ENCODE data around the gene KMT2C.
"Not testable (repeated sequence)": the region's sequence is repeated elsewhere in the genome, so short reads cannot be mapped to it uniquely, and the experiment has no call there.

KMT2C gene

DNA sequence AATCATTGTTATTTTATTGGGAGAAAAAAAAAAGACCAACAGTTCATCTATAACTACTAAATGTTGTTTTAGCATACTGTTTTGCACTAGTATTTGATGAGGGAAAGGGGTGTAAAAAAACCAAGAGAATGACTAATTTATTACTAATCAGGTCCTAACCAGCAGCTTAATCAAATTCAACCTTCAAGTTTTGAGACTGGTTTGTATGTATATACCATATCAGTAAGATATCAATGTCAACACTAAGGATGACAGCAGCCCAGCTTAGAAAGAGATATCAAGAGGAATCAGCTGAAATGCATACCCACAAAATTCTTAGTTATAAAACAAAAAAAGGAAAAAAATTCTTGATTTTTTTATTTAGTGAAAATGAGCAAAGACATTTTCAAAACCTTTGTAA, 122.6 kb downstream of the KMT2C start:
- no peak for DNase-seq (ENCODE audit: low read depth in 3 of 3)

DNA sequence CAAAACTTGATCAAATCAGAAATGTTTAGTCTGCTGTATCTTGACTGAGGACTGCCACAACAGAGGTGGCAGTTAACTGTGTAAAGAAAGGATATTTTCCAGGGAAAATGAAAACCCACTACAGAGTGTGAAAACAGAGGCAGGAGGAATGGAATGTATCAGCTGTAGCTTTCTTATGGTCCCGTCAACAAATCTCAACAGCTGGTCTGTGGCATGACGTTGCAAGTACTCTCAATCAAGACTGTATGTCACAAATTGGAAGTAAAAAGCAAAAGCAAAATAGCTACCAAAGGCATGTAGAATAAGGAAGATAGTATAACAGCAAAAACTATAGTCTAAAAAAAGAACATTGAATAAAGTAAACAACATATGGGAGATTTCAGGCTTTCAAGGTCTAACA, 123.5 kb downstream of the KMT2C start:
- no peak for DNase-seq (ENCODE audit: low read depth in 3 of 3)

DNA sequence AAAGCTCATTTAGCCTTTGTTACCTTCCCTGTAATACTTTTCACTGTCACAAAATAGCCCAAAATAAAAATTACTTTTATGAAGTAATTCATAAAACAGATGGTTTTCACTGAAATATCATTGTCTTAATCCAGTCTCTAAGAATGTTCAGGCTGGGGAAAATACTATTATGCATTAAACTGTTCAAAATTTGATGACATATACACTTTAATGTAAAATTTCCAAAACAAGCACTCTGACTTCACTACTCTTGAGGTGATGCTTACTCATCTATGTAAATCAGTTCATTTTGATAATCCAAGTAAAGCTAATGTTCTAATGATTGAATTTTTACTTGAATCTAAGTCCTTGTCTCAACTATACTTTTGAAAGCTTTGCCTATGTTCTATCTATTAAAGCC, 127.9 kb downstream of the KMT2C start:
- DNase-seq (ENCODE audit: low read depth in 3 of 3): no peak

DNA sequence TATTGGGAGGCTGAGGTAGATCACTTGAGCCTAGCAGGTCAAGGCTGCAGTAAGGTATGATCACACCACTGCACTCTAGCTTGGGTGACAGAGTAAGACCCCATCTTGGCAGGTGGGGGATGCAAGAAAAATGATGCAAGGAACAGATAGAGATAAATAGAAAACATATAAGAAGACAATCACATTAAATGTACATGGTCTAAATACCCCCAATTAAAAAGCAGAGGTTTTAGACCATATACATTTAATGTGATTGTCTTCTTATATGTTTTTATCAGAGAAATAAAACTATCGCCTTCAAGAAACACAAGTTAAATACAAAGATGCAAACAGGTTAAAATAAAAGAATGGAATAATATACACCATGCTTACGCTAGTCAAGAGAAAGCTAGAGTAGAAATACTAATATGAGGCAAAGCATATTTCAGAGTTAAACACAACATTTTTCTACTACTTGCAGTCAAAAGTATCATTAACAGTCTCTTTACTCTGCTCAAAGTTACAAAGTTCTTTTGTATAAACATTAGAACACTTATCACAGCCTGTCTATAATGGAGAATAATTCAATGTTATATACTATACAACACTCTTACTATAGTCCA, 136.2 kb downstream of the KMT2C start:
- DNase-seq (ENCODE audit: low read depth in 3 of 3): not testable (repeated sequence)

DNA sequence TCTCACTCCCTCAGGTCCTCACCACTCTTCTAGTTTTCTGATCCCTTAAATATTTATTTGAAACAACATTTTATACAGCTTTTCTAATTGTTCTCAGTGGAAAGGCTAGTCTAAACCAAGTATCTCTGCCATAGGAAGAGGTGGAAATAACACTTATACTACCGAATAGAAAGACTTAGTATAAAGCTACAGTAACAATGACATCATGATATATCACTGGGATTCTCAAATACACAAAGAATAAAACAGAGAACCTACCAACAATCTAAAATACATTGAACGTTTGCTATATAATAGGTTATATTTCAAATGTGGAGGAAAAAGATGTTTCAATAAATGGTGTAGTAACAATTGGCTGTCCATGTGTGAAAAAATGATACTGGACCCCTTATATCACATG, 142.9 kb downstream of the KMT2C start:
- DNase-seq (ENCODE audit: low read depth in 3 of 3): no peak

DNA sequence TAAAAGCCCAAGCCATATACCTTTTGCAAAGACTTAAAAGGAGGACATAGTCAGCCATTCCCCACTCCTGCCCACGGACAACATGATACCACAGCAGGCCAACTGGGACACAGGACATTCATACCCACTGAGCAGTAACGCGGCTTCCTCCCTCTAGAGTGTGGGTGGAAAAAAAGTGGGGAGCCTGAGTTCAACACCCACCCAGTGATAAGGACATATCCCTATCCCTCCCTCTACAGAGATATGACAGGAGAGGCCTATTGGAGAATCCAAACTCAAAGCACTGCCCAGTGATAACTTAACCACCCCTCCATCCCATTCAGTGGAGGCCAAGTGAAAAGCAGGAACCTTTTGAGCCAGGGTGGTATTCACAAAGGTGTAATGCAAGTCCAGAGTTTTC, 148.8 kb downstream of the KMT2C start:
- DNase-seq (ENCODE audit: low read depth in 3 of 3): not testable (repeated sequence)

DNA sequence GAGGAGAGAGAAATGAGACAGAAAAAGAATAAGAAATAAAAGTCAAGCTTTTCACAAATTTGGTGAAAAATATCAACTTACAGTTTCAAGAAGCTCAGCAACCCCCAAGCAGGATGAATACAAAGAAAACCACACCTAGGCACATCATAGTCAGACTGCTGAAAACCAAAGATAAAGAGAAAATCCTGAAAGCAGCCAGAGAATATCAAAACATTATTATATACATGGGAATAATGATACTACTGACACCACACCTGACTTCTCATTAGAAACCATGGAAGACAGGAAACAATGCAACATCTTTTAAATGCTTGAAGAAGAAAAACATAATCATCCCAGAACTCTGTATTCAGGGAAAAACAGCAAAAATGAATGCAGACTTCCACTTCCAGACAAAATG, 149.6 kb downstream of the KMT2C start:
- DNase-seq (ENCODE audit: low read depth in 3 of 3): not testable (repeated sequence)

DNA sequence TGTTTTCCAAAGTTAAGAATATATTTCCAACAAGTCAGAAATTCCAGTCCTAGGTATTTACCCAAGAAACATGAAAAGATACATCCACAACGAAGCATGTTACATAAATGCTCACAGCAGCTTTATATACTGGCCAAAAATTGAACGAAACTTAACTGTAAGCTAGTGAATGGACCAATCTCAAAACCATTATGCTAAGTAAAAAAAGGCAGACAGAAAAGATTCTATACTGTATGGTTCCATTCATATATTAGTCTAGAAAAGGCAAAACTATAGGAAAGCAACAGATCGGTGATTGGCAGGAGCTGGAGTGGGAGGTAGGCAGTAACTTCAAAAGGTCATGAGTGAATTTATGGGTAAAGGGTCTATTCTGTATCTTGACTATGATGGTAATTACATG, 150.8 kb downstream of the KMT2C start:
- DNase-seq (ENCODE audit: low read depth in 3 of 3): not testable (repeated sequence)

DNA sequence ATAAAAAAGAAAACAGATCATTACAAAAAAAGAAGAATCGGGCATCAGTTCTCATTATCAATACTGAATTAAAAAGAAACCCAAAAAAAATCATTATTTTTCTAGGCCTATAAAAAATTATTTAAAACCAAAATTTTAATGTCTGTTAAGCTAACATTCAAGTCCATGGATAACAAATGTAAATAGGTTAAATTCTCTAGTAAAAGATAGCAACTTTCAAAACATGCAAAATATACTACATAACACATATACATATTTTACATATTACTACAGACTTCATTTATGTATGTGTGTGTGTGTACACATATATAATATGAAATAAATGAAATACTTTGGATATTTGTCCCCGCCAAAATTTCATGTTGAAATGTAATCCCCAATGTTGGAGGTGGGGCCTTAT, 158.1 kb downstream of the KMT2C start:
- DNase-seq (ENCODE audit: low read depth in 3 of 3): not testable (repeated sequence)

DNA sequence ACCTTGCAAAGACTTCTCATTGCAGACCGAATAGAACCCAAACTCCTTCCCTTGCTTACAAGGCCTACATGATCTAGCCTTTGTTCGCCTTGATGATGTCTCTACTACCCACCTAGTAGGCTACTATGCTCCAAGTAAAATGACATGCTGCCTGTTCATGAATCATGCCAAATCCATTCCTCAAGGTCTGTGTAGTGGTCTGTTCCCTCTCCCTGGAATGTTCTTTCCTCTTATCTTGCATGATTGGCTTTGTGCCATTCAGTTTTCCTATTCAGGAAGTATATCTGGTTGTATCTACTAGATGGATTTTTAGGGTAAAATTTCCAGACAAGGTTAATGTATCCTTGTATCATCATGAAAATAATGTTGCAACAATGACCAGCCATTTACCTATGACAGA, 165.4 kb downstream of the KMT2C start:
- not testable (repeated sequence) for DNase-seq (ENCODE audit: low read depth in 3 of 3)

DNA sequence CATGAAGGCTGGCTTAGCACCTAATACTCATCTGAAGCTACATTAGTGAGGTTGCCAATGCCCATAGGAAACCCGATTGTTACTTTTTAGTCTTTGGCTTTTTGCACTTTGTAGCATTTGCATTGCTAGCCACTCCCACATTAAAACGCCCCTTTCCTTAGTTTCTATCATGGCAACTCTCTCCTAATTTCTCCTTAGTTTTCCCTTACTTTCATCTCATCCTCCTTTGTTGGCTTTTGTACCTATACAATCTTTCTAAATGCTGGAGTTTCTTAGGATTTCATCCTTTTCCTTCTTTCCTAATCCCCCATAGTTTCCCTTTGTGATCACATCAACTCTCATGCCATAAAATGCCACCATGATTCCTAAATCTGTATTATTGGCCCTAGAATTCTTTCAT, 168.9 kb downstream of the KMT2C start:
- not testable (repeated sequence) for DNase-seq (ENCODE audit: low read depth in 3 of 3)

DNA sequence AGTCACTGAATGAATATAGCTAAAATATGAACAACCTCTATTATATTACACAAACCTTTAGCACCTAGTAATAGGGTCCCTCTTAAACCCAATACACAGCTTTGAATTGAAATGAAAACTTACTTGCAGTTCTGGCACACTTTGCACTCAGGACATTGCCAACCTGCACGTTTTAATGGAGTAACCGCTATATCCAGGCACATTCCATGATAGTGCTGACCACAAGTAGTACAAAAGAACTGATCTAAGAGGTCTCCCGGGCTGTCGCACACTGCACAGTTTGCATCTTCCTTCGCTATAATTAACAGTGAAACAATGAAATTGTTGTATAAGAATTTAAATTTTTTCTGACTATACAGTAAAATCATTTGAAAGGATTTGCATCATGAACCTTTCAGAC, 170.9 kb downstream of the KMT2C start:
- not testable (repeated sequence) for DNase-seq (ENCODE audit: low read depth in 3 of 3)

DNA sequence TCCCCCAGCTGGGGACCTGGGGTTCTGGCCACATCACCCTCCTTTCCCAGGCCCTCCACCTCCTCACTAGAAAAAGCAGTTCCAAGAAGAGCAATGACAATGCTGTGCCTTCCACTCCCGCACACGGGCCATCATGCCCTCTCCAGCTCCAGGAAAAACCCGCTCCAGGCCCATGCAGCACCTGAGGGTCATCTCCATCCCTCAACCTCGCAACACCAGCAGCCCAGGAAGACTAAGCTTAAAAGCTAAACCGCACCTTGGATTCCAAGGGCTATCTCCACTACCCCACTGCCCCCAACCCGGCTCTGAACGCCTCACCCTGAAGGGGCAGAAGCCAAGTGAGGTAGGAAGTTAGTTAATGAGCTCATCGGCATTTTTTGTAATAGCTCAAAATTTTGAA, 173.7 kb downstream of the KMT2C start:
- not testable (repeated sequence) for DNase-seq (ENCODE audit: low read depth in 3 of 3)

DNA sequence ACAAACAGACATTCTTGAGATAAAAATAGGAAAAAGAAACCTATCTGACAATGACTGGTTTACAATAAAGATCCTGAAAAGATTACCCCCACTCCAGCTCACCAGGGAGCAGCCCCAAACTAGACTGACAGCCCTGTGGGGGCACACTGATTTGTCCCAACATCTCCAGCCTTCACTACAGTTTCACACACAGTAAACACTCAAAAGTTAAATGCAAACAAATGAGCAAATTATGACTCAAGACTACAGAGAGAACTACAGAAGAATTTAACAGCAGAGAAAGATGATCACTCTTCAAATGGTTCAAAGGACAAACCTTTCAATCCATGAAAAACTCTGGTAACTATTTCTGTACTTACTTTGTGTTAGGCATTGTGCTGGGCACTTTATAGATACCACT, 176.2 kb downstream of the KMT2C start:
- DNase-seq (ENCODE audit: low read depth in 3 of 3): not testable (repeated sequence)

DNA sequence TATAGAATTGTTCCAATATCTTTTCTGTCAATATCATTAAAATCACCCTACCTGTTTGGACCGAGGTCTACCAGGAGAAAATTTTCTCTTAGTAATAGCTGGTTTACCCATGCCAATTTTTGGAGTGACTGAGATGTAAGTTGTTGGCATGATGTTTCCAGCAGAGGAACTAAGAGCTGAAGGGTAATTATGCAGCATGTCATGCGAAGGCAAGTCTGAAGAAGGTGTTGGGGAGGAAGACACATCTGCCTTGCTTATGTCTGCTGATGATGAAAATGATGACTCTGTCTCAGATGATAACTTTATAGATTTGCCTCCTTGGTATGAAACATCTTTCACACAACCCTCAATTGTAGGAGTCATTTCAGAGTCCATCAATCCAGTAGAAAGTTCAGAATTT, 188.0 kb downstream of the KMT2C start:
- DNase-seq (ENCODE audit: low read depth in 3 of 3): not testable (repeated sequence)

DNA sequence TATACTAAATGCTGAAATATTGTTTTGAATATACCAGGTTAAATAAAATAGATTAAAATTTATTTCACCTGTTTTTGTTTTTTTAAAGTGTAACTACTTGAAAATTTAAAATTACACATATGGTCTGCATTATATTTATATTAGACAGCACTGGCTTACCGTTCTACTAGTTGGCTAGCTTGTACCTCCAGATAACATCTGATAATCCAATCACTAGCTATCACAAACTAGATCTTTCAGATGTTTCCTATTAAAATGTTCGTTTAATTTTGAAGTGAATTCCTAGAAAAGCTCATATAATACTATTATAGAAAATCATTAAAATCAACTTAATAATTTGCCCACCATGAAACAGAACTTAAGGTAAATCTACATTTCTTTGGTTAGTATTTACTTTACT, 190.4 kb downstream of the KMT2C start:
- DNase-seq (ENCODE audit: low read depth in 3 of 3): not testable (repeated sequence)

DNA sequence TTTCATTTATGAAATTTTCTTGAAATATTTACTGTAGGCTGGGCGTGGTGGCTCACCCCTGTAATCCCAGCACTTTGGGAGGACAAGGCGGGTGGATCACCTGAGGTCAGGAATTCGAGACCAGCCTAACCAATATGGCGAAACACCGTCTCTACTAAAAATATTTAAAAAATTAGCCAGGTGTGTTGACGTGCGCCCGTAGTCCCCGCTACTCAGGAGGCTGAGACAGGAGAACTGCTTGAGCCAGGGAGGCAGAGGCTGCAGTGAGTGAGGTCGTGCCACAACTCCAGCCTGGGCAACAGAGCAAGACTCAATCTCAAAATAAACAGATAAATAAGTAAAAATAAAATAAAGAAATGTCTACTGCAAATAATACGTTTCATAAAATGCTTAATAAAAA, 192.3 kb downstream of the KMT2C start:
- not testable (repeated sequence) for DNase-seq (ENCODE audit: low read depth in 3 of 3)

DNA sequence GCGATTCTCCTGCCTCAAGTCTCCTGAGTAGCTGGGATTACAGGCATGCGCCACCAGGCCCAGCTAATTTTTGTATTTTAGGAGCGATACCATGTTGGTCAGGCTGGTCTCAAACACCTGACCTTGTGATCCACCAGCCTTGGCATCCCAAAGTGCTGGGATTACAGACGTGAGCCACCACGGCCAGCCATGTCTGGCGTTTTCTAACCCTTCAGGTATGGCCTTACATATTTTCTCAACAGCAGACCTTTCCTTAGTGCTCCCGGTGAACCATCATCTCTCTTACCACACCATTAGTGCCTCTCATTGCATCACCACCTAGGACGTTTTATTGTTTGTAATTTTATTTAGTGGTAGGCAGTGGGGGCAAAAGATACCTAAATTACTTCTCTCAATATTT, 194.5 kb downstream of the KMT2C start:
- DNase-seq (ENCODE audit: low read depth in 3 of 3): not testable (repeated sequence)

DNA sequence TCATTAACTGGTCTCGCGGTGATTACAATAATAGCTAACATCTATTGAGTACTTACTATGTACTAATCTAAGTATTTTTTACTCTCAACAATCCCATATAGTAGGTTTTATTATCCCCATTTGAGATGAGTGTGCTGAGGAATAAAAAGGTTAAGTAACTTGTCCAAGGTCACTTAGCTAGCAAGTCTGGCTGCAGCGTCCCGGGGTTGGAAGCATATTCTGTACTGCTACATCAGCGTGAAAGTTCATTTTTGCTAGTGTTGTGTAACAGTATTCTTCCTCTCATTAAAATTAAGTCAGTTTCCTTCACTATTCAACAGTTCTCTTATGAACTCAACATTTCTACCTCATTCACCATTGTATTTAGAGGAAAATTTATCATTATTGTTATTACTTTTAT, 199.5 kb downstream of the KMT2C start:
- DNase-seq (ENCODE audit: low read depth in 3 of 3): not testable (repeated sequence)

DNA sequence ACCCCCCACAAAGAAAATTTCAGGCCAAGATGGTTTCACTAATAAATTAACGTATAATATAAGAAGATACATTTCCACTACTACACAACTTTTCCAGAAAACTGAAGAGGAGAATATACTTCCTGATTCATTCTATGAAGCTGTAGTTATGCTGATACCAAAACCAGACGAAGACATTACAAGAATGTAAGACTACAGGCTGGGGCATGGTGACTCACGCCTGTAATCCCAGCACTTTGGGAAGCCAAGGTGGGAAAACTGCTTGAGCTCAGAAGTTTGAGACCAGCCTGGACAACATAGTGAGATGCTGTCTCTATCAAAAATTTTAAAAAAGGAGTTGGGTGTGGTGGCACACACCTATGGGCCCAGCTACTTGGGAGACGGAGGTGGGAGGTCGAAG, 201.4 kb downstream of the KMT2C start:
- not testable (repeated sequence) for DNase-seq (ENCODE audit: low read depth in 3 of 3)

DNA sequence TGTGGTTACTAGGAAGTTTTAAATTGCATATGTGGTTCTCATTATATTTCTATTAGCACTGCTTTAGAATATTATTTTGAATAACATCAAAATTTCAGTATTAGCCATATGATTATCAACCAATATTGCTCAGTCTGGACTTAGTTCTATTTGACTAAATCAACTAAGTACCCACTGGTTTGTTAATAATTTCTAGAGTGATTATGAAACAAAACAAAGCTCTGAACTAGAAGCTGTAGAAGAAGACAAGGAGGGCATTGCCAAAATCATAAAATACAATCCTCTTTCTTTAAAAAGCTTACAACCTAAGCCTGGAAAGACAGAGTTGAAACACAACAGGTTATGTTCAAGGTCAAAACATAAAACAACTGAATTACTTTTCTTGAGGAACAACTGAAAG, 204.7 kb downstream of the KMT2C start:
- DNase-seq (ENCODE audit: low read depth in 3 of 3): no peak

DNA sequence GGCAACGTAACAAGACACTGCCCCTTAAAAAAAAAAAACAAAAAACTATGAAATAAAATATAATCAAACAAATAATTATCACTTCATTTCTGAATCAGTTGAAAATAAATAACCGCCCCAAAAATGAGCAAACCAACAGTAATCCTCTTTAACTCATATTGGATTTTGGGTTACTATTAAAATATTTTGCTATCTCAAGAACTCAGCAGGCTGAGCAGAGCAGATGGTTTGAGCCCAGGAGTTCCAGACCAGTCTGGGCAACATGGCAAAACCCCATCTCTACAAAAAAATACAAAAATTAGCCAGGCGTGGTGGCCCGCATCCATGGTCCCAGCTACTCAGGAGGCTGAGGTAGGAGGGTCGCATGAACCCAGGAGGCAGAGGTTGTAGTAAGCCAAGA, 216.2 kb downstream of the KMT2C start:
- not testable (repeated sequence) for DNase-seq (ENCODE audit: low read depth in 3 of 3)

DNA sequence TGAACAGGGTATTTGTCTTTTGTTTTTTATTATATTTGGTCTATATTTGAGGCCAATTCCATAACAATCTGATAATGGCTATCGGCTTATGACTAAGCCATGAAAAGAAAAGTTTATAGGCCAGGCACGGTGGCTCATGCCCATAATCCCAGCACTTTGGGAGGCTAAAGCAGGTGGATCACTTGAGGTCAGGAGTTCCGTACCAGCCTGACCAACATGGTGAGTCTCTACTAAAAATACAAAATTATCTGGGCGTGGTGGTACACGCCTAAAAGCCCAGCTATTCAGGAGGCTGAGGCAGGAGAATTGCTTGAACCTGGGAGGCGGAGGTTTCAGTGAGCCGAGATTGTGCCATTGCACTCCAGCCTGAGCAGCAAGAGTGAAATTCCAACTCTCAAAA, 227.0 kb downstream of the KMT2C start:
- DNase-seq (ENCODE audit: low read depth in 3 of 3): not testable (repeated sequence)

DNA sequence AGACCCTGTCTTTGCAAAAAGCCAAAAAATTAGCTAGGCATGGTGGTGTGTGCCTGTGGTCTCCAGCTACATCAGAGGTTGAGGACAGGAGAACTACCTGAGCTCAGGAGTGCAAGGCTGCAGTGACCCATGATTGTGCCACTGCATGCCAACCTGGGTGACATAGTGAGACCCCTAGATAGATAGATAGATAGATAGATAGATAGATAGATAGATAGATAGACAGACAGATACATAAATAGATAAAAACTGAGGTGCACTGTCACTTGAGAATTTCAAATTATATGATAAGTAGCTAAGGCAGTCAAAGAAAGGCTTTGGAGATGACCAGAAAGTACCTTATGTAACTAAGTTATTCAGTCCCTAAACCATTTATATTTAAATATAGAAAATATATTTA, 231.4 kb downstream of the KMT2C start:
- DNase-seq (ENCODE audit: low read depth in 3 of 3): not testable (repeated sequence)
